GM12874 (cell line): ENCODE results near the gene B4GALT1.

ENCODE experiments used
- TF ChIP-seq, protein P1 (sequence below): IDR thresholded peaks from 2 replicates; pipeline ENCODE4 v1.5.1; 2011; ENCODE audit warnings: low read depth, mild to moderate bottlenecking, control low read depth, low read length, moderate library complexity; ENCODE audit not compliant: insufficient read depth

The B4GALT1 gene

GRCh38 chr9:33157960-33158842 lies 8.9 kb downstream of the B4GALT1 start:
- TF ChIP-seq, protein P1, sequence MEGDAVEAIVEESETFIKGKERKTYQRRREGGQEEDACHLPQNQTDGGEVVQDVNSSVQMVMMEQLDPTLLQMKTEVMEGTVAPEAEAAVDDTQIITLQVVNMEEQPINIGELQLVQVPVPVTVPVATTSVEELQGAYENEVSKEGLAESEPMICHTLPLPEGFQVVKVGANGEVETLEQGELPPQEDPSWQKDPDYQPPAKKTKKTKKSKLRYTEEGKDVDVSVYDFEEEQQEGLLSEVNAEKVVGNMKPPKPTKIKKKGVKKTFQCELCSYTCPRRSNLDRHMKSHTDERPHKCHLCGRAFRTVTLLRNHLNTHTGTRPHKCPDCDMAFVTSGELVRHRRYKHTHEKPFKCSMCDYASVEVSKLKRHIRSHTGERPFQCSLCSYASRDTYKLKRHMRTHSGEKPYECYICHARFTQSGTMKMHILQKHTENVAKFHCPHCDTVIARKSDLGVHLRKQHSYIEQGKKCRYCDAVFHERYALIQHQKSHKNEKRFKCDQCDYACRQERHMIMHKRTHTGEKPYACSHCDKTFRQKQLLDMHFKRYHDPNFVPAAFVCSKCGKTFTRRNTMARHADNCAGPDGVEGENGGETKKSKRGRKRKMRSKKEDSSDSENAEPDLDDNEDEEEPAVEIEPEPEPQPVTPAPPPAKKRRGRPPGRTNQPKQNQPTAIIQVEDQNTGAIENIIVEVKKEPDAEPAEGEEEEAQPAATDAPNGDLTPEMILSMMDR: no peak

- TF ChIP-seq, protein P1: no peak
Observed at GRCh38 chr9:33155393-33155792, 11.7 kb downstream of the B4GALT1 start.

GRCh38 chr9:33154371-33154770 lies 12.8 kb downstream of the B4GALT1 start:
- TF ChIP-seq, protein P1: no peak

- TF ChIP-seq, protein P1: no peak
Observed at GRCh38 chr9:33153666-33154065, 13.5 kb downstream of the B4GALT1 start.

- TF ChIP-seq, protein P1: no peak
Observed at GRCh38 chr9:33153001-33153400, 14.1 kb downstream of the B4GALT1 start.

DNA sequence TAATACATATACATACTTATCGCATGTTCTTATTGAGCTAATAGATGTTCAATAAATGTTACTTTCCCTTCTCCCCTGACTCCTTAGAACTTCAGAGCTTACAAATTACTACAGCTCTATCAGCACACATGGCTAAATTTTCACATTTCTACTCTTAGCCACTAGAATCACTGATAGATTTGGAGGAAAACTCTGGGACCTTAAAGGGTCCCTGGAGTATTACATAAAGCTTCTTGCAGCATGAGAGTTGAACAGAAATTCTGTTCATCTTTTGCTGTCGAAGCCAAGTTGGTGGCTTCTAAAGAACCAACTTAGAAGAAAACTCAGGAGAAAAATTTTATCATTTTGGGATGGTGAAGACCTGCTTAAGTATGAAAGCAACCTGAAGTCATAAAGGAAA lies 15.5 kb downstream of the B4GALT1 start:
- TF ChIP-seq, protein P1: no peak

DNA sequence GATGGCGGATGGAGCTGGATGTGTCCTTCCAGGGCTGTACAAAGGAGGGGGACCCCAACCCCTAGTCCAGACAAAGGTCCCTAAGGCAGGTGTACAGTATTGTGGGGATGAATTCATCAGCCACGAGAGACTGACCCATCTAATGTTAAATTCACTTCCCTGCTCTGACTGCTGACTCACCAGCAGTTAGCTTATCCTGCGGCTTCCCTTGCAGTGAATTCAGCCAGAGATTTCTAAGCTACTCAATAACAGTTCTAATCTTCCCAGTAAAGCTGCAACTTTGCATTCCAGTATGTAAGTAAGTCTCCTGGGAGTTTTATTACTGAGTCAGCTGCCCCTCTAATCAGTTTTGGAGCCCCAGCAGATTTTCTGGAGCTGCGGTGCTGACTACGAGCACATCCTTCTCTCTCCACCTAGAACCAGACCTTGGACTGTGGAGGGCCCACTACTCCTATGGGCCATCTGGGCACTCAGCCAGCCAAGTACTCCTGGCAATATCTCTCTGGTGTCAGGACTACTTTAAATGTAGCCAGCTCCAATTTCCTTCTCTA lies 16.1 kb downstream of the B4GALT1 start:
- TF ChIP-seq, protein P1: no peak
